OCI-LY7 (cell line): ENCODE data around the gene TBR1.

Source experiments
- EZH2phosphoT487 ChIP-seq: fragments of 200-600 bp; sonication (generic); IDR thresholded peaks from 2 replicates; pipeline ENCODE4 v1.6.1; 2018; ENCODE audit warnings: low read depth, borderline replicate concordance, mild to moderate bottlenecking, mixed run types, antibody characterized with exemption, low read length, moderate library complexity, mixed read lengths
- TF ChIP-seq, protein P1 (sequence below): fragments of 200-600 bp; sonication (generic); conservative IDR thresholded peaks from 2 replicates; pipeline ENCODE4 v1.5.1; 2014; ENCODE audit warnings: mild to moderate bottlenecking, antibody characterized with exemption, low read length, moderate library complexity, mixed read lengths

DNA sequence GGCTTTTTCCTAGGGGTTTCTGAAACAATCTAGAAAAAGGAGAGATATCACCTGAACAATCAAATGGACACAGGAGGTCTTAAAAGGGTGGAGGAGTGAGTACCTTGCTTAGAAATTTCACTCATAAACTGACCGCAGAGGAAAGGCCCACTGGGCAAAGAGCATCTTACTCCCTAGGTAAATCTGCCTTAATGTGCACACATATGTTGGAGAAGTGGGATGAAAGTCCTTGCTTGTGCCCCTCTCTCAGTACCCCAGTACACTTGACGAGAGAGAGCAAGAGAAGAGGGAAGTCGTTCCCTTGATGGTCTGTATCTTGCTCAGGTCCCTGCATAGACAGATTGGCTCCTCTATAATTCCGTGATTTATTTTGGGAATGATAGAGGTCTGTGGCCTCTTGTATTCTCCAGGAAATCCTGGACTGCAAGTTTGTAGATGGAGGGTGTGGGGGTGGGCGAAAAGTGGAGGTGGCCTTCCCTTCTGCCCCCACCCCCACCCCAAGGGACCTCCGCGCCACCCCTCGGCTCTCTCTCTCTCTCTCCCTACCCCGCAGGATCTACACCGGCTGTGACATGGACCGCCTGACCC lies 6.8 kb downstream of the TBR1 start:
- TF ChIP-seq, protein P1, sequence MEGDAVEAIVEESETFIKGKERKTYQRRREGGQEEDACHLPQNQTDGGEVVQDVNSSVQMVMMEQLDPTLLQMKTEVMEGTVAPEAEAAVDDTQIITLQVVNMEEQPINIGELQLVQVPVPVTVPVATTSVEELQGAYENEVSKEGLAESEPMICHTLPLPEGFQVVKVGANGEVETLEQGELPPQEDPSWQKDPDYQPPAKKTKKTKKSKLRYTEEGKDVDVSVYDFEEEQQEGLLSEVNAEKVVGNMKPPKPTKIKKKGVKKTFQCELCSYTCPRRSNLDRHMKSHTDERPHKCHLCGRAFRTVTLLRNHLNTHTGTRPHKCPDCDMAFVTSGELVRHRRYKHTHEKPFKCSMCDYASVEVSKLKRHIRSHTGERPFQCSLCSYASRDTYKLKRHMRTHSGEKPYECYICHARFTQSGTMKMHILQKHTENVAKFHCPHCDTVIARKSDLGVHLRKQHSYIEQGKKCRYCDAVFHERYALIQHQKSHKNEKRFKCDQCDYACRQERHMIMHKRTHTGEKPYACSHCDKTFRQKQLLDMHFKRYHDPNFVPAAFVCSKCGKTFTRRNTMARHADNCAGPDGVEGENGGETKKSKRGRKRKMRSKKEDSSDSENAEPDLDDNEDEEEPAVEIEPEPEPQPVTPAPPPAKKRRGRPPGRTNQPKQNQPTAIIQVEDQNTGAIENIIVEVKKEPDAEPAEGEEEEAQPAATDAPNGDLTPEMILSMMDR, result no peak
- TF ChIP-seq EZH2phosphoT487, result no peak
